GM19043 (cell line): Measurements from ENCODE around the gene SEMA3G.

Source experiments
- ATAC-seq: cut with Tn5 transposase; IDR thresholded peaks from one replicate; pipeline ENCODE4 v1.9.1; 2021; ENCODE audit warnings: low read depth; ENCODE audit not compliant: unreplicated experiment

The SEMA3G gene

GRCh38 chr3:52440249-52440551, 4.7 kb downstream of the SEMA3G start:
- ATAC-seq = no peak

DNA sequence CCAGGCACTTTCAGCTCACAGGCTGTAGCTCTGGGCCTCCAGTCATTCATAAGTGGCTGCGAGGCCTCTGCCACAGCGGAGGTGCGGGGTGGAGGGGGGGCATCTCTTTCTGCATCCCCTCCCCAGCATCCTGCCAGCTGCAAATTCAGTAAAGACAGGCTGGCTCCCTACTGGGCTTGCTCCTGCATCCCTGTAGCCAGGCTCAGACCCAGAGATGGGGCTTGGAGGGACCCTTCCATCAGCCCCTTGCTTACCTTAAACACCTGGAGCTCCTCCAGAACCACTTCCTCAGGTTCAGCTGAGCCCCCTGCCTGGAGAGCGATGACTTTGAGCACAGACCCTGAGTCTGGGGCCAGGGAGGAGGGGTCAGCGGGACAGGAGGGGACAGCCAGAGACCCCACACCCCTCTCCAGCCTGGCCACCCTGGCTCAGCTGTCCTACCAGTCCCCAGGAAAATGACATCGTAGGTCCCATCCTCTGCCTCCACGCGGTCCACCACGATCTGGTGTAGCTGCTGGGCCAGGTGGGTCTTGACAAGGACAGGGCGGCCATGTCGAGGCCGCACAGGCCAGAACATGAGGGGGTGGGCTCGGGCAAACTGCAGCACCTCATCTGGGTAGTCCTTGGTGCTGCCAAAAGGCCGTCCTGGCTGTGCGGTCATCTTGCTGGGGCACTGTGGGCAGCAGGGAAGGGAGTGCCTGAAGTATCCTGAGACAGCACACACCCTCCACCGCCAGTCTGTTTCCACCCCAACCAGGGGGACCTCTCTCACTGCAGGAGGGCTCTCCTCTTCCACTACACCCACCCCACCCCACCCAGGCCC, 5.3 kb downstream of the SEMA3G start:
- no peak for ATAC-seq

DNA sequence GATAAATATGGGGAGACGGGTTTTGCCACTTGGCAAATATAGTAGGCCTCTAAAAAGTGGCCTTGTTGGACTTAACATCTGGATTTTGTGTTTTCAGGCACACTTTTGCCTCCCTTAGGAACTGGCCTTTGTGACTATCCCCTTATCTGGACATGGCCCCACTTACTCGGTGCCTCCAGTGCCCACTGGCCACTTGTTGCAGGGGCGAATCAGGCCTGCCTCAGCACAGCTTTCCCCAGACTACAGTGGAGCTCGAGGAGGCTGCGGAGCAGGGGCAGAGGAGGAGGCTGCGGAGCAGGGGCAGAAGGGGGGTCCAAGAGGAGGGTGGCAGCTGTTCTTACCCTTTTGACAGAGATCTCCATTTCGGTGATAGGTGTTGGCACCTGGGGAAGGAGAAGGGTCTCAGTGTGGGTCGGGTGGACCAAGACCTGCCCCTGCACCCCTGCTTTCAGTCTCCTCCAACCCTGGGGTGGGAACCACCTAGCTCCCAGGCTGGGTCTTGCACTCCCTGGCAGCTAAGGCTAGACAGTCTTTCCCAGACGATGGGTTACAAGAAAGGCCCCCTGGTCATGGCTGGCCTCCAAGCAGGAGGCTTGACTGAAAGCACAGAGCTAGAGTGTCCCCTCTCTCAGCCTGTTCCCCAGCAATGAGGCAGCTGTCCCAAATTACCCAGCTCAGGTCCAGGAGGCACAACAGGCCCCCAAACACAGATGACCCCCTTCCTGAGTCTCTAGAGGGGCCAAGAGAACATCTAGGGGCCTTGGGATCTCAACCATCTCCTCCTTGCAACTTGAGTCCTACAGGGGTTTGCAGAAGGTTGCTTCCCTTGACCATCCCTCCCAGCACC, 6.1 kb downstream of the SEMA3G start:
- no peak for ATAC-seq

GRCh38 chr3:52438104-52438376, 6.9 kb downstream of the SEMA3G start:
- ATAC-seq = no peak

GRCh38 chr3:52437326-52438103, 7.4 kb downstream of the SEMA3G start:
- ATAC-seq = no peak

GRCh38 chr3:52436500-52437149, 8.3 kb downstream of the SEMA3G start:
- ATAC-seq = no peak

- ATAC-seq = no peak
Measured at GRCh38 chr3:52435246-52436101, 9.4 kb downstream of the SEMA3G start.

DNA sequence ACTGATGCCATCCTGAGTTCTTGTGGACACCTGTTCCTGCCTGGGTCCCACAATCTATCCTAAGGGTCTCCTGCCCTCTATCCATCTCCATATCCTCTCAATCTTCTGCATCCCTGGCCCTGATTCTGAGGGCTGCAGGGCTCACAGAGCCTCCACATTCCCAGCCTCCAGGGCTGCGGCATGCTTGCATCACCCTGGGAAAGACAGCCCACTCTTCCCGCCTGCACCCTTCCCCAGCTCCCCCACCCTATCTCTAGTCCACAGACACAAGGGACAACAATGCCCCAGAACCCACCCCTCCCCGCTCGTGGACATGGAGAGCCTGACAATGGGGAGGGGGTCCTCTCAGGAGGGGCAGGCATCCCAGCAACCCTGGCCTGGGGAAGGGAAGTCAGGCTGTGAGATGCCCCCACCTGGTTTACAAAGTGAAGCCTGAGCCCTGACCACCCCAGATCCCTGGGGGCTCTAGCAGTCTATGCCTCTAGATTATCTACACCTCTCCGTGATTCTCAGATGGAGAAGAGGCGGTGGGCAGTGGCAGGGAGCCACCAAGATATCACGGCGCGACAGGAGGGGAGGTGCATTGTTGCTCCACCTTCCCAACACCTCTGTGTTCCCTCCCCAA, 10.3 kb downstream of the SEMA3G start:
- ATAC-seq = no peak

GRCh38 chr3:52433996-52434479, 10.9 kb downstream of the SEMA3G start:
- ATAC-seq = no peak

DNA sequence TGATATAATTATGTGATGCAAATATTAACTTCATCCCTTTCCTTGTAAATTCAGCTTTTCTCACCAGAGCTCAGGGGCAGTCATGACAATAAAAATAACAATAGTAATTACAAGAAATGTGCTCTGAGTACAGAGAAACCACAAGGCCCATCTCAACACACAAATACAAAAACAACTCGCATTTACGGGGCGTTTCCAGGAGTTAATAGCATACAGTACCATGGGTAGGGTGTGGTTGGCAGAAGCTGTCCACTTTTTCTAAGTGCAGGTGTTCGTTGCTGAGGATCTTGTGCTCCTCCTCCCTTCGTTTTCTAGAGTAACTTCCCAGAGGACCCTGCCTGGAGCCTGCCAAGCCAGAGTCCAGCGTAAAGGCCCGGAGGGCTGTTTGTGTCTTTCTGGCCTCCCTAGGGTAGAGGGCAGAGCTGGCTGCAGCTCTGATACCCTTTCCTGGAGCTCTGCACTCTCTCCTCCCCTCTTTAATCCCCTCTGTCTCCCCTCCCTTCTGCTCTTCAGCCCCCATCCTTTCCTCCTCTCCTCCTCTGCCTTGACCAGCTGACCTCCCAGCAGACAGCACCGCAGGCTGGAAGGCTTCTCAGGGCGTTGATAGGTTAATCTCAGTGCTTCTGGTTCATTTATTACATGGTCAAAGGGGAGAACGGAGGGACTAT, 11.4 kb downstream of the SEMA3G start:
- no peak for ATAC-seq

DNA sequence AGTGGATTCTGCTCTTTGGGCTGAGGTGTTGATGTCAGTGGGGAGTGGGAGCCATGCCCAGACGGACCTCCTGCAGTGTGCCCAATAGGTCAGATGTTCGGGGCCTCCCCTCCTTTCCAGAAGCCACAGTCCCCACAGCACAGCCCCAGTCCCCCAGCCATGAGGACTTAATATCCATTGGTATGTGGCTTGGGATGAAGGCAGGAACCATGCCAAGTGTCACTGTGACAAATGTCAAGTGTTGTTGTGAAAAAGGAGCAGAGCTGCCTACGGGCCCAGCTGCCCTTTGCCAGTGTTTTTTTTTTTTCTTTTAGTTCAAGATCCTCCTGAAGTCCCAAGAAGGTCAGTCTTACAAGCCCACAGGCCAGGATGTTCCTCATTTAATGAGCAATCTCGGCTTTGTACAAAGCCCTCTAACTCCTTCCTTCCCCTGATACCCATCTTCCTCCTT, 12.2 kb downstream of the SEMA3G start:
- no peak for ATAC-seq

- ATAC-seq = no peak
Measured at GRCh38 chr3:52432225-52432624, 12.7 kb downstream of the SEMA3G start.

GRCh38 chr3:52431459-52432223, 13.3 kb downstream of the SEMA3G start:
- no peak for ATAC-seq

- no peak for ATAC-seq
Measured at GRCh38 chr3:52430416-52430810, 14.5 kb downstream of the SEMA3G start.

DNA sequence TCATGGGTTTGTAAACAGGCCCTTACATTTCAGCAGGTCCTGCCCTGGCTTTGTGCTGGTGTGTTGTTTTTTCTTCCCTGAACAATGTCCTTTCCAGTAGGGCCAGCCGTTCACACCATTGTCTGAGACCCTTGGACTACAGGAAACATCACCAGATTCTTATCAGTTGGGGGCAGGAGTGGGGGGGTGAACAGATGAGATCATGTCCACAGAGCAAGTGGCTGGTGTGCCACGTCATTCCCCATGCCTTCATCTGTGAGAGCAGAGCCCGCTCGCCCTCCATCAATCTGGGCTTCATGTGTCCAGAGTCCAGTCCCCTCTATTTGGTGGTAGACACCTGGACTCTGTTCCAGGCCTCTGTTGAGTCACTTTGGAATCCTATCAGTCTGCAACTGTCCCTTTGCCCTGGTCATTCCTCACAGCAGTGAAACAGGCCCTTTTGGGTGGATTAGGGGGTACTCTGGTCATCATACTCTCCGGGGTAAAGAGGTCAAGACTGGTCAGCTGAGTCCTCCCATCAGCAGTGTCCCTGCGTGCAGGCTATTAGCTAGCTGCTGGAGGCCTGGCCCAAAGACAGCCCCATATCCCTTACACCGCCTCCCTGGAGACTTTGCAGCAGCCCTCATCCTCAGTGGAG, 15.0 kb downstream of the SEMA3G start:
- no peak for ATAC-seq

GRCh38 chr3:52429031-52429430, 15.9 kb downstream of the SEMA3G start:
- ATAC-seq = no peak

DNA sequence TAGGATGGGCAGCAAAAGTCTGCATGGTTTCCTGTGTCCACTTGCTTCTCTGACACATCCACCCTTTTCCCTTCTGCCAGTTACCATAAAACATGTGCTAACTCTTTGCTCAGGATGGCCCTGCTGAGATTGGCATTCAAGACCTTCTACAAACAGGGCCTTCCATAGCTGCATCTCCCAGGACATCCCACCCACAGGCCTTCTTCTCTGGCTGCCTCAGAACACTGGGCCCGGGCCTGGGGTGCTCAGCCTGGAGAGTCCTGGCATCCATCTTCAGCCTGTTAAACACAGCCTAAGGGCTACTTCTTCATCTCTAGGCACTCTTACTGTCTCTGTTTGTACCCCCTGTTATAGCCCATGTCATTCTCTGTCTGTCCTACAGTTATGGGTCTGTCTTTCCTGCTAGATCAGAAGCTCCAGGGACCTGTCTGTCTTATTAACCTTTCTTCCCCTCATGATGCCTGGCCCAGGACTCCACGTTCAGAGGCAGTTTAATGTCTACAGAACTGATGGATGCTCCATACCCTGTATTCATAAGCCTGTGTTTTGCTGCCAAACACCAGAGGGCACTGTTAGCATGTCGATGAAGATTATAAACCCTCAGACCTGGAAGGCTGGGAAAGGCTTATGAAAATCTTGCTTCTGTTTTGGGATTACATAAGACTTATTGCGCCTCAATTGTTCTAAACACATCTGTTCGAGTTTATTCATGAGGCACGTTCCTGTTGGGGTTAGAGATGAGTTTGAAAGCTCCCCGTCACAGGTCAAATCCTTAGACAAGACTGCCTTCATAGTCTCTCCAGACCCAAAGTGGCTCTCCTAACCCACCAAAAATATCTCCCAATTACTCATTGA, 16.5 kb downstream of the SEMA3G start:
- no peak for ATAC-seq
